MCF 10A (cell line): ENCODE measurements around the gene GNB1L. TPM values are rescaled to one million over a fixed set of nuclear protein-coding genes. Genes with fewer than 3 reads are reported as not detected.

Experiments
- BruUV-seq: library from RNA; stranded (reverse); fragments of 400-500 nt; replicated peaks from 2 replicates; lab custom pipeline; 2021; lab: Mats Ljungman, UMichigan
- CTCF ChIA-PET: fragments of 300-600 bp; sonication (Branson Sonifier 250); formaldehyde crosslinking; extraction: SDS; loops from one replicate; lab custom pipeline; 2021; ENCODE audit warnings: antibody characterized with exemption, inconsistent platforms; lab: Yijun Ruan, JAX
- POLR2A ChIA-PET: fragments of 300-600, 350-650 bp; sonication (Branson Sonifier 250); formaldehyde crosslinking; extraction: SDS; loops from one replicate; lab custom pipeline; 2020; ENCODE audit warnings: antibody characterized with exemption, inconsistent platforms; lab: Yijun Ruan, JAX
- DNase-seq: peaks from one replicate; pipeline ENCODE4 v3.0.0-alpha.2; 2018; ENCODE audit not compliant: unreplicated experiment
- H3K27ac Mint-ChIP-seq: one replicate; pipeline ENCODE4 v1.8.0; 2022; ENCODE audit warnings: mild to moderate bottlenecking, low read depth, mixed read lengths; ENCODE audit not compliant: unreplicated experiment
- H3K27me3 Mint-ChIP-seq: one replicate; pipeline ENCODE4 v1.8.0; 2022; ENCODE audit warnings: mixed read lengths; ENCODE audit not compliant: insufficient read depth, unreplicated experiment
- H3K36me3 Mint-ChIP-seq: one replicate; pipeline ENCODE4 v1.8.0; 2022; ENCODE audit warnings: mild to moderate bottlenecking, moderate library complexity, mixed read lengths; ENCODE audit not compliant: insufficient read depth, unreplicated experiment
- H3K4me1 Mint-ChIP-seq: one replicate; pipeline ENCODE4 v1.8.0; 2022; ENCODE audit warnings: mixed read lengths; ENCODE audit not compliant: insufficient read depth, unreplicated experiment
- H3K4me3 Mint-ChIP-seq: one replicate; pipeline ENCODE4 v1.8.0; 2022; ENCODE audit warnings: mild to moderate bottlenecking, moderate library complexity, mixed read lengths; ENCODE audit not compliant: unreplicated experiment
- H3K9me3 Mint-ChIP-seq: one replicate; pipeline ENCODE4 v1.8.0; 2022; ENCODE audit warnings: mixed read lengths; ENCODE audit not compliant: unreplicated experiment
- intact Hi-C: fragments of 100-400 bp; cut with micrococcal nuclease; formaldehyde crosslinking; loops from 2 replicates; pipeline ENCODE4 v1.14.1; 2022
- total RNA-seq: library from RNA; stranded (reverse); gene quantifications from 2 replicates; pipeline ENCODE4 v1.2.3, GENCODE V29; 2022
- TF ChIP-seq, protein P1 (sequence below): fragments of 200-600 bp; IDR thresholded peaks from one replicate; pipeline ENCODE4 v1.8.0; 2022; ENCODE audit warnings: antibody characterized with exemption, mild to moderate bottlenecking; ENCODE audit not compliant: unreplicated experiment

GNB1L gene
- total RNA-seq, 1 experiment from 2014 or later = 4.3 TPM

DNA sequence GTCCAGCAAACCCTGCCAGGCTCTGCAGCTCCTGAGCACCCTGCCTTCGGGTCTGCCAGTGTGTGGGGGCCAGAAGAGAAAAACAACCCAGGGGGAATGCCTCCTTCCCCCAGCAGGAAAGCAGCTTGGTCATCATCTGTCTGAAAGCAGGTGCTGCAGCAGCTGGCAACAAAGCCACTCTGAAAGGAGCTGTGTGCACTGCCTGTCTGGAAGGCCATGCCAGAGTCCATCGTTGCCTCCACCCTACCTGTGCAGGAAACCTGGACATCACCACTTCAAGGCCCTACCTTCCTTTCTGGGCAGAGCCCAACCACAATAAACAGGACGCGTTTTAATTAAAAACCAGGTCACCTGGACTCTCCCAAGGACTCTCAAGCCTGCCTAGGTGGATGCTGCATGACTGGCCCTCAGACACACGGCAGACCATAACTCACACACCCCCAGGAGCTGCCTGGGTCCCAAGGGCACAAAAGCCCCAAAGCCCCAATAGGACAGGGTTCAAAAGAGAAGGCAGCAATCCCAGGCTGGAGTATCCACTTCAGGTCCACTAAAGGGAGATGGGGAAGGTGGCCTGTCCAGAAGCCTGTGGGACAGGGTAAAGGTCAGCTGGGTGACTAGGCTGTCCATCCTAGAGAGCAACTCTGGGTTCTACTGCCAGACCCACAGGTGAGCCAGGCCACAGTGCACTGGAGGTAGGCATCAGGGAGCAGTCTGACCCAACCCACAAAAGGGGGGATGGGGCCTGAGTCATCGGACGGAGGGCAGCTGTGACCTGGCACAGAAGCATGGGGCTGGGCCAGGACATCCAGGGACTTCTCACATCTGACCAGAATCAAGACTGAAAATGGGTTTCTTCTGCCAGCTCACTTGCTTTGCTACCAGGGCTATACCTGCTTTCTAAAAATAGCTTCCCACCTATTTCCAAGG lies 6.1 kb downstream of the GNB1L start:
- ChIA-PET POLR2A (interaction anchor here (0.7 to 2.2 kb wide), 7 partner anchors 13 to 92 kb away, joined by 3 to 9 read pairs (median 6); no protein-coding TSS in a partner anchor), CTCF (interaction anchor here (0.6 to 1.1 kb wide), 2 partner anchors 18 to 92 kb away, joined by 3 read pairs; no protein-coding TSS in a partner anchor)
- intact Hi-C loops = no loop called here
- Mint-ChIP-seq H3K9me3 (no peaks in the 10 kb centered on the region), H3K4me1 (peaks cover 39% of the 10 kb centered on the region), H3K36me3 (peaks cover 38% of the 10 kb centered on the region), H3K4me3 (no peak overlapping the region), H3K27ac (peak overlapping the region; percentile 39), H3K27me3 (no peaks in the 10 kb centered on the region)
- TF ChIP-seq, protein P1, sequence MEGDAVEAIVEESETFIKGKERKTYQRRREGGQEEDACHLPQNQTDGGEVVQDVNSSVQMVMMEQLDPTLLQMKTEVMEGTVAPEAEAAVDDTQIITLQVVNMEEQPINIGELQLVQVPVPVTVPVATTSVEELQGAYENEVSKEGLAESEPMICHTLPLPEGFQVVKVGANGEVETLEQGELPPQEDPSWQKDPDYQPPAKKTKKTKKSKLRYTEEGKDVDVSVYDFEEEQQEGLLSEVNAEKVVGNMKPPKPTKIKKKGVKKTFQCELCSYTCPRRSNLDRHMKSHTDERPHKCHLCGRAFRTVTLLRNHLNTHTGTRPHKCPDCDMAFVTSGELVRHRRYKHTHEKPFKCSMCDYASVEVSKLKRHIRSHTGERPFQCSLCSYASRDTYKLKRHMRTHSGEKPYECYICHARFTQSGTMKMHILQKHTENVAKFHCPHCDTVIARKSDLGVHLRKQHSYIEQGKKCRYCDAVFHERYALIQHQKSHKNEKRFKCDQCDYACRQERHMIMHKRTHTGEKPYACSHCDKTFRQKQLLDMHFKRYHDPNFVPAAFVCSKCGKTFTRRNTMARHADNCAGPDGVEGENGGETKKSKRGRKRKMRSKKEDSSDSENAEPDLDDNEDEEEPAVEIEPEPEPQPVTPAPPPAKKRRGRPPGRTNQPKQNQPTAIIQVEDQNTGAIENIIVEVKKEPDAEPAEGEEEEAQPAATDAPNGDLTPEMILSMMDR = no peak
- peak; percentile 83 for DNase-seq
- no TSS peak for BruUV-seq

DNA sequence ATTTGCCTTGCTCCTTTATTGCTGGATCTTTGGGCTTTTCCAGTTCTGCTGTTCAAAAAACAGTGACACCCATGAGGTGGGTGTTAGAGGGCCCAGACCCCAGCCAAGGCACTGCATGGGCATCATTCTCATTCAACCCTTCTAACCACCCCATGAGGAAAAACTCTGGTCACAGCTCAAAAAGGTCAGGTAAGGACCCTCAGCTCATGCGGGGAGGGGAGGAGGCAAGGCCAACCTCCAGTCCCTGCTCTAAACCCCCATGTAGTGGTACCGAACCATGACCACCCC lies 7.4 kb downstream of the GNB1L start:
- intact Hi-C loops = no loop called here
- no peak for DNase-seq
- Mint-ChIP-seq H3K4me1 (peaks cover 27% of the 10 kb centered on the region), H3K27ac (no peak overlapping the region), H3K36me3 (peaks cover 38% of the 10 kb centered on the region), H3K4me3 (no peak overlapping the region), H3K9me3 (no peaks in the 10 kb centered on the region), H3K27me3 (no peaks in the 10 kb centered on the region)
- POLR2A ChIA-PET = interaction anchor here (1.0 to 2.2 kb wide), 2 partner anchors 15 to 23 kb away, joined by 3 to 9 read pairs; no protein-coding TSS in a partner anchor
- TF ChIP-seq, protein P1 = no peak
- CTCF ChIA-PET = interaction anchor here (0.7 kb wide), 1 partner anchor 12 kb away, joined by 3 read pairs; no protein-coding TSS in a partner anchor
- TSS peak; percentile 17 for BruUV-seq

DNA sequence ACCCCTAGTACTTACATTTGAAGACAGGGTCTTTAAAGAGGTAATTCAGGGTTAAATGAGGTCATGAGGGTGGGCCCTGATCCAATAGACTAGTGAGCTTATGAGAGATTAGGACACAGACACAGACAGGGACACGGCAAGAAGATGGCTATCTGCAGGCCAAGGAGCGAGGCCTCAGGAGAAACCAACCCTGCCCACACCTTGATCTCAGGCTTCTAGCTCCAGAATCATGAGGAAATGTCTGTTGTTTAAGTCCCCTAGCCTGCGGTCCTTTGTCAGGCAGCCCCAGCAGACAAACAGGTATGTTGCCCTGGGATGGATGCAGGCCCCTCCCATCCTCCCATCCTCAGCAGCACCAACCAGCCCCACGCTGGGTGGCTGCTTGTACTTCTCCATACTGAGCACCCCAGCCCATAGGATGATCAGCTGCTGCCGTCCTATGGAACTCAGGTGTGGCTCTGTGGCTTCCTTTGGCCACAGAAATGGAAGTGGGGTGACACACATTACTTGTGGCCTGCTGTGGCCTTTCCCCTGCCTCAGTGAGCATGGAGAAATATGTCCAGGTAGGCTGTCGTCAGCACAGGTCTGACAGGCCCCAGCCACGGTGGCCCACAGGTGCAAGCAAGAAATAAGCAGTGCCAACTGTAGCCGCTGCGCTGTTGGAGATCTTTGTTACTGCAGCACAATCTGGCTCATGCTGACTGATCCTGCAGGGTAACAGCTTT lies 7.9 kb downstream of the GNB1L start:
- no peak overlapping the region for H3K4me3 Mint-ChIP-seq
- no peak overlapping the region for H3K27ac Mint-ChIP-seq
- intact Hi-C loops = no loop called here
- no peaks in the 10 kb centered on the region for H3K9me3 Mint-ChIP-seq
- H3K4me1 Mint-ChIP-seq = peaks cover 22% of the 10 kb centered on the region
- no TSS peak for BruUV-seq
- no peak for DNase-seq
- TF ChIP-seq, protein P1 = no peak
- H3K27me3 Mint-ChIP-seq = no peaks in the 10 kb centered on the region
- peaks cover 34% of the 10 kb centered on the region for H3K36me3 Mint-ChIP-seq
- CTCF ChIA-PET = interaction anchor here (0.7 kb wide), 1 partner anchor 12 kb away, joined by 3 read pairs; no protein-coding TSS in a partner anchor
- POLR2A ChIA-PET = interaction anchor here (0.7 to 1.0 kb wide), 2 partner anchors 14 to 22 kb away, joined by 3 read pairs; no protein-coding TSS in a partner anchor
